Measurements from ENCODE around the gene IHH. TPM values are rescaled to one million over a fixed set of nuclear protein-coding genes. Genes with fewer than 3 reads are reported as not detected.

The IHH gene
- polyA plus RNA-seq, 3 donors = not detected

DNA sequence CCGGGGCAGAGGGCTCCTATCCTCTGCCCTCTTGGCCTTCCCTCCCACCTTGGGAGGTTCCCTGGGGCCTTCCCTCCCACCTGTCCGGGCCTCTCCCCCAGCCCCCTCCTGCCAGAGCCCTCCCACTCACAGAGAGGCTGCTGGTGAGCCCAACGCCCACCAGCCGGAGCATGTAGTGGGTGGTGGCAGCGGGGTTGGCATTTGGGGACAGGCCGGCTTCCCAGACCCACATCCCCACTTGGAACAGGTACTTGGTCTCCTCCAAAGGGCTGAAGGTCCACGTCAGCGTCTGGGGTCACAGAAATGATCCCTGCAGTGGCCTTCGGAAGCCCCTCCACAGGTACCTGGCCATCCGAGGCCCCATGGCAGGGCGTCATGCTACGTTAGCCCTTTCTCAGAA lies 38.7 kb downstream of the IHH start:
- no peak overlapping the region for H3K27ac ChIP-seq (ENCODE audit: low read depth in 1 of 2, low read length in 2 of 2)
- WGBS (ENCODE audit: insufficient coverage) = 100% methylated on average over 7 of the region's 12 CpGs
- Mint-ChIP-seq H3K27ac (no peak overlapping the region), H3K4me1 (peaks cover 11% of the 10 kb centered on the region), H3K9me3 (no peaks in the 10 kb centered on the region), H3K4me3 (no peak overlapping the region), H3K36me3 (no peaks in the 10 kb centered on the region), H3K27me3 (ENCODE audit: low read depth in 3 of 3) (peaks cover under 1 to 8% (median 6%) of the 10 kb centered on the region in 3 donors)
- H3K27me3 ChIP-seq (ENCODE audit: control insufficient read depth in 2 of 2, insufficient read depth in 2 of 2, low read length in 2 of 2) = no peaks in the 10 kb centered on the region
- H3K4me1 ChIP-seq (ENCODE audit: control insufficient read depth in 1 of 2, insufficient read depth in 2 of 2, low read length in 2 of 2) = peaks cover 11 to 17% of the 10 kb centered on the region in 2 donors
- intact Hi-C loops (cut with micrococcal nuclease) = no loop called here
- no peaks in the 10 kb centered on the region for H3K79me2 ChIP-seq (ENCODE audit: insufficient read depth, low read length)
- H3K9ac ChIP-seq (ENCODE audit: insufficient read depth, low read length, poor library complexity, severe bottlenecking) = no peak overlapping the region
- H3K9me3 ChIP-seq (replicated peaks in 1 of 2; ENCODE audit: control insufficient read depth in 1 of 2, insufficient read depth in 1 of 2, low read length in 2 of 2) = no peaks in the 10 kb centered on the region
- no peaks in the 10 kb centered on the region for H3K36me3 ChIP-seq (replicated peaks in 1 of 2; ENCODE audit: control insufficient read depth in 1 of 2, insufficient read depth in 2 of 2, low read length in 2 of 2)
- H3K4me3 ChIP-seq (replicated peaks in 1 of 3; ENCODE audit: low read depth in 2 of 3, low read length in 3 of 3) = no peak overlapping the region
- no peaks in the 10 kb centered on the region for H4K20me1 ChIP-seq (ENCODE audit: insufficient read depth, low read length)
- TF ChIP-seq, protein P1, sequence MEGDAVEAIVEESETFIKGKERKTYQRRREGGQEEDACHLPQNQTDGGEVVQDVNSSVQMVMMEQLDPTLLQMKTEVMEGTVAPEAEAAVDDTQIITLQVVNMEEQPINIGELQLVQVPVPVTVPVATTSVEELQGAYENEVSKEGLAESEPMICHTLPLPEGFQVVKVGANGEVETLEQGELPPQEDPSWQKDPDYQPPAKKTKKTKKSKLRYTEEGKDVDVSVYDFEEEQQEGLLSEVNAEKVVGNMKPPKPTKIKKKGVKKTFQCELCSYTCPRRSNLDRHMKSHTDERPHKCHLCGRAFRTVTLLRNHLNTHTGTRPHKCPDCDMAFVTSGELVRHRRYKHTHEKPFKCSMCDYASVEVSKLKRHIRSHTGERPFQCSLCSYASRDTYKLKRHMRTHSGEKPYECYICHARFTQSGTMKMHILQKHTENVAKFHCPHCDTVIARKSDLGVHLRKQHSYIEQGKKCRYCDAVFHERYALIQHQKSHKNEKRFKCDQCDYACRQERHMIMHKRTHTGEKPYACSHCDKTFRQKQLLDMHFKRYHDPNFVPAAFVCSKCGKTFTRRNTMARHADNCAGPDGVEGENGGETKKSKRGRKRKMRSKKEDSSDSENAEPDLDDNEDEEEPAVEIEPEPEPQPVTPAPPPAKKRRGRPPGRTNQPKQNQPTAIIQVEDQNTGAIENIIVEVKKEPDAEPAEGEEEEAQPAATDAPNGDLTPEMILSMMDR (IDR thresholded peaks at IDR 0.05) = no peak
- no peak overlapping the region for H3K4me2 ChIP-seq (replicated peaks; ENCODE audit: extremely low read depth, low read length, poor library complexity, severe bottlenecking)
- DNase-seq = no peak
- H2AFZ ChIP-seq (ENCODE audit: insufficient read depth, low read depth, low read length, poor library complexity, severe bottlenecking) = no peak overlapping the region

DNA sequence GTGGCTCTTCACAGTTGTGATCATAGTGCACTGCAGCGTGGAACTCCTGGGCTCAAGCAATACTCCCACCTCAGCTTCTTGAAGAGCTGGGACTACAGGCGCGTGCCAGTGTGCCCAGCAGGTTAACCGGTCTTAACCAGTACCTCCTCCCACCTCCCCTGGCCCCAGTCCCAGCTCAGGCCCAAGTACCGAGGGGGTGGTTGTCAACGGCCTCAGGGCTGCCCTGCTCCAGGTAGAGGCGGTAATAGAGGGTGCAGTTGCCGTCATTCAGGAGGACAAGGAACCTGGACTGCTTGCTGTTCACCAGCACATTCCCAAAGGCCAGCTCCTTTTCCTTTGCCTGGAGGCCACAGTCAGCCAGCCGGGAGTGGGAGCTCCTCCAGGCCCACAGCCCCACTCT lies 39.1 kb downstream of the IHH start:
- TF ChIP-seq, protein P1 (IDR thresholded peaks at IDR 0.05) = no peak
- Mint-ChIP-seq H3K9me3 (no peaks in the 10 kb centered on the region), H3K4me1 (peaks cover 11% of the 10 kb centered on the region), H3K27ac (no peak overlapping the region), H3K36me3 (no peaks in the 10 kb centered on the region), H3K4me3 (no peak overlapping the region), H3K27me3 (ENCODE audit: low read depth in 3 of 3) (peaks cover 3 to 6% (median 6%) of the 10 kb centered on the region in 3 donors)
- Histone ChIP-seq H4K20me1 (ENCODE audit: insufficient read depth, low read length) (no peaks in the 10 kb centered on the region), H3K27ac (ENCODE audit: low read depth in 1 of 2, low read length in 2 of 2) (no peak overlapping the region), H2AFZ (ENCODE audit: insufficient read depth, low read depth, low read length, poor library complexity, severe bottlenecking) (no peak overlapping the region), H3K27me3 (ENCODE audit: control insufficient read depth in 2 of 2, insufficient read depth in 2 of 2, low read length in 2 of 2) (no peaks in the 10 kb centered on the region), H3K4me2 (replicated peaks; ENCODE audit: extremely low read depth, low read length, poor library complexity, severe bottlenecking) (no peak overlapping the region), H3K79me2 (ENCODE audit: insufficient read depth, low read length) (no peaks in the 10 kb centered on the region), H3K36me3 (replicated peaks in 1 of 2; ENCODE audit: control insufficient read depth in 1 of 2, insufficient read depth in 2 of 2, low read length in 2 of 2) (no peaks in the 10 kb centered on the region), H3K9ac (ENCODE audit: insufficient read depth, low read length, poor library complexity, severe bottlenecking) (no peak overlapping the region), H3K9me3 (replicated peaks in 1 of 2; ENCODE audit: control insufficient read depth in 1 of 2, insufficient read depth in 1 of 2, low read length in 2 of 2) (no peaks in the 10 kb centered on the region), H3K4me3 (replicated peaks in 1 of 3; ENCODE audit: low read depth in 2 of 3, low read length in 3 of 3) (no peak overlapping the region), H3K4me1 (ENCODE audit: control insufficient read depth in 1 of 2, insufficient read depth in 2 of 2, low read length in 2 of 2) (peaks cover 11 to 17% of the 10 kb centered on the region in 2 donors)
- WGBS (ENCODE audit: insufficient coverage) = 90% methylated on average over 9 of the region's 9 CpGs
- intact Hi-C loops (cut with micrococcal nuclease) = no loop called here
- DNase-seq = no peak

Data from CD14-positive monocyte (primary cell).